ENCODE data around the gene EEF1G. TPM values are rescaled to one million over a fixed set of nuclear protein-coding genes. Genes with fewer than 3 reads are reported as not detected.
"Not testable (repeated sequence)": the region's sequence is repeated elsewhere in the genome, so short reads cannot be mapped to it uniquely, and the experiment has no call there.

Gene EEF1G
- 2,426 TPM for polyA plus RNA-seq
- long read RNA-seq, donor 1, transcript EEF1G-201 (10 exons, 1,523 nt): major isoform, 538 of 828 reads
- long read RNA-seq, donor 1, transcript EEF1G-203 (9 exons, 2,496 nt): minor isoform, 71 of 828 reads
- long read RNA-seq, donor 1, partial matches to known transcripts: 219 of 828 reads
- long read RNA-seq, donor 1, other reads (novel, unspliced or antisense): 0 of 828 reads
- long read RNA-seq, donor 2, transcript EEF1G-201 (10 exons, 1,523 nt): major isoform, 1,118 of 1,789 reads
- long read RNA-seq, donor 2, transcript EEF1G-203 (9 exons, 2,496 nt): minor isoform, 126 of 1,789 reads
- long read RNA-seq, donor 2, partial matches to known transcripts: 526 of 1,789 reads
- long read RNA-seq, donor 2, other reads (novel, unspliced or antisense): 19 of 1,789 reads
- long read RNA-seq, donor 3: 0 reads
- long read RNA-seq, donor 4, transcript EEF1G-203 (9 exons, 2,496 nt): minor isoform, 20 of 146 reads
- long read RNA-seq, donor 4, transcript EEF1G-201 (10 exons, 1,523 nt): major isoform, 79 of 146 reads
- long read RNA-seq, donor 4, partial matches to known transcripts: 47 of 146 reads
- long read RNA-seq, donor 4, other reads (novel, unspliced or antisense): 0 of 146 reads
- long read RNA-seq, donor 5, transcript EEF1G-201 (10 exons, 1,523 nt): major isoform, 556 of 788 reads
- long read RNA-seq, donor 5, transcript EEF1G-203 (9 exons, 2,496 nt): minor isoform, 75 of 788 reads
- long read RNA-seq, donor 5, partial matches to known transcripts: 157 of 788 reads
- long read RNA-seq, donor 5, other reads (novel, unspliced or antisense): 0 of 788 reads
- long read RNA-seq, donor 6, transcript EEF1G-201 (10 exons, 1,523 nt): major isoform, 846 of 1,602 reads
- long read RNA-seq, donor 6, transcript EEF1G-203 (9 exons, 2,496 nt): minor isoform, 203 of 1,602 reads
- long read RNA-seq, donor 6, partial matches to known transcripts: 525 of 1,602 reads
- long read RNA-seq, donor 6, other reads (novel, unspliced or antisense): 28 of 1,602 reads
- long read RNA-seq, donor 7, transcript EEF1G-201 (10 exons, 1,523 nt): major isoform, 398 of 687 reads
- long read RNA-seq, donor 7, transcript EEF1G-203 (9 exons, 2,496 nt): minor isoform, 58 of 687 reads
- long read RNA-seq, donor 7, partial matches to known transcripts: 231 of 687 reads
- long read RNA-seq, donor 7, other reads (novel, unspliced or antisense): 0 of 687 reads
- long read RNA-seq, donor 8, transcript EEF1G-203 (9 exons, 2,496 nt): minor isoform, 139 of 2,157 reads
- long read RNA-seq, donor 8, transcript EEF1G-201 (10 exons, 1,523 nt): major isoform, 1,175 of 2,157 reads
- long read RNA-seq, donor 8, partial matches to known transcripts: 820 of 2,157 reads
- long read RNA-seq, donor 8, other reads (novel, unspliced or antisense): 23 of 2,157 reads
- long read RNA-seq, donor 9, transcript EEF1G-201 (10 exons, 1,523 nt): major isoform, 939 of 1,660 reads
- long read RNA-seq, donor 9, transcript EEF1G-203 (9 exons, 2,496 nt): minor isoform, 134 of 1,660 reads
- long read RNA-seq, donor 9, partial matches to known transcripts: 582 of 1,660 reads
- long read RNA-seq, donor 9, other reads (novel, unspliced or antisense): 5 of 1,660 reads
- long read RNA-seq, donor 10, transcript EEF1G-203 (9 exons, 2,496 nt): minor isoform, 140 of 1,663 reads
- long read RNA-seq, donor 10, transcript EEF1G-201 (10 exons, 1,523 nt): major isoform, 1,062 of 1,663 reads
- long read RNA-seq, donor 10, partial matches to known transcripts: 439 of 1,663 reads
- long read RNA-seq, donor 10, other reads (novel, unspliced or antisense): 22 of 1,663 reads
- long read RNA-seq, donor 11, transcript EEF1G-201 (10 exons, 1,523 nt): major isoform, 649 of 1,041 reads
- long read RNA-seq, donor 11, transcript EEF1G-203 (9 exons, 2,496 nt): minor isoform, 120 of 1,041 reads
- long read RNA-seq, donor 11, partial matches to known transcripts: 266 of 1,041 reads
- long read RNA-seq, donor 11, other reads (novel, unspliced or antisense): 6 of 1,041 reads

- peak; percentile 100 for DNase-seq
- WGBS (ENCODE audit: insufficient coverage, low lambda C conversion rate): no CpG with 5 or more reads among the region's 46 CpGs
- Histone ChIP-seq H3K36me3 (ENCODE audit: control insufficient read depth, insufficient read depth, low read length) (peaks cover 65% of the 10 kb centered on the region), H3K4me1 (ENCODE audit: control insufficient read depth, insufficient read depth, low read length) (peaks cover 19% of the 10 kb centered on the region), H3K9me3 (ENCODE audit: control insufficient read depth, low read depth, low read length) (no peaks in the 10 kb centered on the region), H3K4me3 (ENCODE audit: low read length) (peak within 1 kb of the TSS; percentile 85), H3K27ac (ENCODE audit: low read length) (peak within 1 kb of the TSS; percentile 89), H3K27me3 (ENCODE audit: control insufficient read depth, insufficient read depth, low read length) (no peaks in the 10 kb centered on the region)
Measured at GRCh38 chr11:62573592-62574362, at the start of gene EEF1G. Gene EEF1G, minus strand, starts transcription at chr11:62573891. Its CDS starts 49 bp downstream, at chr11:62573842.

GRCh38 chr11:62622476-62623089 lies 48.9 kb upstream of the EEF1G start:
- WGBS (ENCODE audit: insufficient coverage, low lambda C conversion rate): 80% methylated on average over 2 of the region's 7 CpGs
- peak overlapping the region; percentile 93 for H3K4me3 ChIP-seq (ENCODE audit: low read length)
- no peak for DNase-seq
- H3K9me3 ChIP-seq (ENCODE audit: control insufficient read depth, low read depth, low read length): no peaks in the 10 kb centered on the region
- H3K36me3 ChIP-seq (ENCODE audit: control insufficient read depth, insufficient read depth, low read length): peaks cover 25% of the 10 kb centered on the region
- peak overlapping the region; percentile 82 for H3K27ac ChIP-seq (ENCODE audit: low read length)
- H3K4me1 ChIP-seq (ENCODE audit: control insufficient read depth, insufficient read depth, low read length): peaks cover 10% of the 10 kb centered on the region
- H3K27me3 ChIP-seq (ENCODE audit: control insufficient read depth, insufficient read depth, low read length): no peaks in the 10 kb centered on the region

- peak; percentile 98 for DNase-seq
- Histone ChIP-seq H3K4me1 (ENCODE audit: control insufficient read depth, insufficient read depth, low read length) (peaks cover 10% of the 10 kb centered on the region), H3K27me3 (ENCODE audit: control insufficient read depth, insufficient read depth, low read length) (no peaks in the 10 kb centered on the region), H3K36me3 (ENCODE audit: control insufficient read depth, insufficient read depth, low read length) (peaks cover 27% of the 10 kb centered on the region), H3K4me3 (ENCODE audit: low read length) (peak within 1 kb of the TSS; percentile 93), H3K9me3 (ENCODE audit: control insufficient read depth, low read depth, low read length) (no peaks in the 10 kb centered on the region), H3K27ac (ENCODE audit: low read length) (peak within 1 kb of the TSS; percentile 82)
- no CpG with 5 or more reads among the region's 77 CpGs for WGBS (ENCODE audit: insufficient coverage, low lambda C conversion rate)
Measured at GRCh38 chr11:62621567-62622470, 48.1 kb upstream of the EEF1G start, which contains the start of gene B3GAT3. Gene B3GAT3, minus strand, starts transcription at chr11:62621986. Its CDS starts 39 bp downstream, at chr11:62621947.

GRCh38 chr11:62621027-62621566 lies 47.4 kb upstream of the EEF1G start:
- Histone ChIP-seq H3K9me3 (ENCODE audit: control insufficient read depth, low read depth, low read length) (no peaks in the 10 kb centered on the region), H3K4me3 (ENCODE audit: low read length) (peak overlapping the region; percentile 93), H3K27ac (ENCODE audit: low read length) (peak overlapping the region; percentile 82), H3K36me3 (ENCODE audit: control insufficient read depth, insufficient read depth, low read length) (peaks cover 27% of the 10 kb centered on the region), H3K27me3 (ENCODE audit: control insufficient read depth, insufficient read depth, low read length) (no peaks in the 10 kb centered on the region), H3K4me1 (ENCODE audit: control insufficient read depth, insufficient read depth, low read length) (peaks cover 10% of the 10 kb centered on the region)
- WGBS (ENCODE audit: insufficient coverage, low lambda C conversion rate): 0% methylated on average over 2 of the region's 8 CpGs
- no peak for DNase-seq

- H3K36me3 ChIP-seq (ENCODE audit: control insufficient read depth, insufficient read depth, low read length): peaks cover 26% of the 10 kb centered on the region
Measured at GRCh38 chr11:62616957-62617356, 43.3 kb upstream of the EEF1G start.

GRCh38 chr11:62615521-62615920 lies 41.8 kb upstream of the EEF1G start:
- Histone ChIP-seq H3K27ac (ENCODE audit: low read length) (no peak overlapping the region), H3K4me3 (ENCODE audit: low read length) (no peak overlapping the region), H3K4me1 (ENCODE audit: control insufficient read depth, insufficient read depth, low read length) (peaks cover 45% of the 10 kb centered on the region), H3K36me3 (ENCODE audit: control insufficient read depth, insufficient read depth, low read length) (peaks cover 26% of the 10 kb centered on the region), H3K27me3 (ENCODE audit: control insufficient read depth, insufficient read depth, low read length) (no peaks in the 10 kb centered on the region), H3K9me3 (ENCODE audit: control insufficient read depth, low read depth, low read length) (no peaks in the 10 kb centered on the region)
- WGBS (ENCODE audit: insufficient coverage, low lambda C conversion rate): no CpG with 5 or more reads among the region's 7 CpGs
- DNase-seq: no peak

More at GRCh38 chr11:62616957-62617356, 43.3 kb upstream of the EEF1G start:
- not testable (repeated sequence) for DNase-seq; H3K9me3 ChIP-seq (ENCODE audit: control insufficient read depth, low read depth, low read length); H3K4me3 ChIP-seq (ENCODE audit: low read length); H3K27me3 ChIP-seq (ENCODE audit: control insufficient read depth, insufficient read depth, low read length); H3K27ac ChIP-seq (ENCODE audit: low read length)
- no CpG with 5 or more reads among the region's 14 CpGs for WGBS (ENCODE audit: insufficient coverage, low lambda C conversion rate)
- H3K4me1 ChIP-seq (ENCODE audit: control insufficient read depth, insufficient read depth, low read length): peaks cover 39% of the 10 kb centered on the region

- peak; percentile 69 to 78 for DNase-seq
- Histone ChIP-seq H3K9me3 (ENCODE audit: control insufficient read depth, low read depth, low read length) (no peaks in the 10 kb centered on the region), H3K27me3 (ENCODE audit: control insufficient read depth, insufficient read depth, low read length) (no peaks in the 10 kb centered on the region), H3K4me1 (ENCODE audit: control insufficient read depth, insufficient read depth, low read length) (peaks cover 40% of the 10 kb centered on the region), H3K36me3 (ENCODE audit: control insufficient read depth, insufficient read depth, low read length) (peaks cover 32% of the 10 kb centered on the region), H3K27ac (ENCODE audit: low read length) (peak overlapping the region; percentile 78), H3K4me3 (ENCODE audit: low read length) (no peak overlapping the region)
- WGBS (ENCODE audit: insufficient coverage, low lambda C conversion rate): no CpG with 5 or more reads among the region's 8 CpGs
Measured at GRCh38 chr11:62614275-62614674, 40.6 kb upstream of the EEF1G start.
